ENCODE data around the gene SYPL1.

Gene SYPL1

DNA sequence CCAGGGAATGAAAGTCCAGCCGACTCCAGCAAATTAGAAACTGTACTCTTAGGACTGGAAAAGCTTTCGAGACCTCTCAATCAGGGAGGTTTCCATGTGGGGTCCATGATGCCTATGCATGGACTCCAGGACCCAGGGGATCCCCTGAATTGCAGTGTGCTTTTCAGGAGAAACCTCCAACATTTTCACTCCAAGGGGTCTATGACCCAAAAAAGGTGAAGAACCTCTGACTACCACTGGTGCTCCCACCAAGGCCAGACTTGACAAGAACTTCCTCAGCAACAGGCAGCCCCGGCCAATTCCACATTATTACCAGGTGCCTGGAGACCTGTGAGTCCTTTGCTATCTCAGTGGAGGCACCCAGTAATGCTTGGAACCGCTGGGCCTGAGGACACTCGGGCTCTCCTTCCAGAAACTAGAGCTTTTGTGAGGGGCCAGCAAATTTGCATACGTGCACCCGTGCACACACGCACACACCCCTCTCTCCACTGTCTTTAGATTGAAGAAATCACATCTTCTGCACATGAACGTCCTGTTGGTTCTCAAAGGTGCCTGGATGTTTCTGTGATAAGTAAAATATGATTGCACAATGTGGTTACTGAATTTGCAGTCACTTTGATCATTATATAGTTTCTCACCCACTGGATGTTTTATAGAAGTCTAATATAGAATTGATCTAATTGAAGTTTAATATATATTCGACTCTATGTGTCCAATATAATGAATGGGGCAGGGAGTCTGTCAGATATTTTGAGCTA lies 54.7 kb downstream of the SYPL1 start:
- peak; percentile 45 for TF ChIP-seq CTCF (IDR thresholded peaks at IDR 0.05)
- no peak for TF ChIP-seq ZFX (IDR thresholded peaks at IDR 0.05; ENCODE audit: borderline replicate concordance)
- H3K27ac ChIP-seq: no peak overlapping the region

DNA sequence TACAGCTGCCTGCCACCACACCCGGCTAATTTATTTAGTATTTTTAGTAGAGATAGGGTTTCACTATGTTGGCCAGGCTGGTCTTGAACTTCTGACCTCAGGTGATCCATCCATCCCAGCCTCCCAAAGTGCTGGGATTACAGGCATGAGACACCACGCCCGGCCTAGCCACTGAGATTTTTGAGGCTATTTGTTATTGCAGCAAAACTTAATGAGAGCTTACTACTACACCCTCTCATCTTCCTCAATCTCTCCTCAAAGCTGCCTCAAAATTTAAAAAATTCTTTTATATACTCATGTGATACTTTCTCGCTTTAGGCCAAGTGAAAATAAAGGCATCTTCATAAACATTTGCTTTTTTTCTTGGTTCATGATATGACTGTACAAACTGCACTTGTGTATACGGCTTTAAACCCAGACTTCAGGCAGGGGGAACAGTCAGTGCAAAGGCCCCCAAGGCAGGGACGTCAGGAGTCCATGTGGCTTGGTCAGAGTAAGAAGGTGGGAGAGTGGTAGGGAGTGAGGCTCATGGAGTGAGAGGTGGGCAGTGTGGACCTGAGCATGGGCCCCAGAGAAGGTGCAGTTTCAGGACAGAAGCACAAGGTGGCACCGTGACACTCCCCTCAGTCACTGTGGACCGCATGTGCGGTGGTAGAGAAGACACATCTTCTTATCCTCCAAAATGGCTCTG lies 55.5 kb downstream of the SYPL1 start:
- no peak overlapping the region for H3K27ac ChIP-seq
- TF ChIP-seq ZFX (IDR thresholded peaks at IDR 0.05; ENCODE audit: borderline replicate concordance) (no peak), CTCF (IDR thresholded peaks at IDR 0.05) (peak; percentile 95)

- H3K27ac ChIP-seq: no peak overlapping the region
- TF ChIP-seq ZFX (IDR thresholded peaks at IDR 0.05; ENCODE audit: borderline replicate concordance) (no peak), CTCF (IDR thresholded peaks at IDR 0.05) (no peak)
Measured at GRCh38 chr7:106054971-106055532, 57.1 kb downstream of the SYPL1 start.

DNA sequence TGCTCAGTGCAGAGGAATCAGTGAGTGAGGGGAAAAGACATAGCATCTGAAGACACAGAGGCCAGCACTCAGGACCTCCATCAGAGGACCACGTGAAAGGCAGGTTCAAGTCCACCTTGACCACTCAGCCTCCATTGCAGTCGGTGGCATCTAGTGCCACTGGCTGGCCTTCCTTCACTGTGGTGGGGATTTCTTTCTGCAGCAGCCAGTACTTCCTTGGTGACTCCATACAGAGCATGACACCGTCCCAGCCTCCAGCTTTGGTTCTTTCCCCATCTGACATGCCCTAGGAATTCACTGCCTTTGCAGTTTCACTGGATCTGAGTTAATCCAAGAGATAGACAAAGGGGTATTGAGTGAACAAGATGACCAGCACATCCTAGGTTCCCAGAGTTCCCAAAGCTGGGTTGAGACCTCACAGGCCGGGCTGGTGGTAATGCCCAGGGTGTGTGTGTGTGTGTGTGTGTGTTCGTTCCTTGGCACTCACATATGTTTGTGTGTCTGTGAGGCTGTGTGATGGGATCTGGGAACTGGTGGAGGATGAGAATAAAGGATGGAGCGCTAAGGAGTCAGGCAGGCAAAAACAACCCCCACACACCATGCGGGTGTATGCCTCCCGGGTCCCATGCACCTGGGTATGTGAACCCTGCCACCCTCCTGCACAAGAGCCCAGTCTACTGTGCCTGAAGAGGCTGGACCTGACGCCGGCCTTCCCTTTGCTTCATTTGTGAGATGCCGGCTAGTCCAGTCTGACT lies 57.8 kb downstream of the SYPL1 start:
- TF ChIP-seq ZFX (IDR thresholded peaks at IDR 0.05; ENCODE audit: borderline replicate concordance) (no peak), CTCF (IDR thresholded peaks at IDR 0.05) (no peak)
- H3K27ac ChIP-seq: no peak overlapping the region

GRCh38 chr7:106053109-106053508 lies 59.0 kb downstream of the SYPL1 start:
- H3K27ac ChIP-seq: no peak overlapping the region
- TF ChIP-seq ZFX (IDR thresholded peaks at IDR 0.05; ENCODE audit: borderline replicate concordance): no peak
- TF ChIP-seq CTCF (IDR thresholded peaks at IDR 0.05): no peak

DNA sequence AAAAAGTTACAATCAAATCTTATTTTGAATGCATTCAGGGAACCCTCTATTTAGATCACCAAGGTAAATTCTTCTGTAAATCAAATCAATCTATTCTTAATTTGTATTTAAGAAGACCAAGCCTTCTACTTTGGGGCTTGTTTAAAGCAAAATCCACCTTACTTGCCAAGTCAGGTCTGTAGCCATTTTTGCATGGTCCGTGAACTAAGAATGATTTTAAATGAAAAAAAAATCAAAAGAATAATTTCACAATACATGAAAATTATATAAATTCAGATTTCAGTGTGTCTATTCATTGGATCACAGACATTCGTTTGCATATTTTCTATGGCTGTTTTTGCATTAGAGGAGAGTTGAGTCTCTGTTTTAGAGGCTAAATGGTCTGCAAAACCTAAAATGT lies 59.4 kb downstream of the SYPL1 start:
- TF ChIP-seq ZFX (IDR thresholded peaks at IDR 0.05; ENCODE audit: borderline replicate concordance) (no peak), CTCF (IDR thresholded peaks at IDR 0.05) (no peak)
- H3K27ac ChIP-seq: no peak overlapping the region
